ENCODE results near the gene IL19. TPM values are rescaled to one million over a fixed set of nuclear protein-coding genes. Genes with fewer than 3 reads are reported as not detected.

The IL19 gene
- total RNA-seq, 1 donor from 2014 or later = not detected

DNA sequence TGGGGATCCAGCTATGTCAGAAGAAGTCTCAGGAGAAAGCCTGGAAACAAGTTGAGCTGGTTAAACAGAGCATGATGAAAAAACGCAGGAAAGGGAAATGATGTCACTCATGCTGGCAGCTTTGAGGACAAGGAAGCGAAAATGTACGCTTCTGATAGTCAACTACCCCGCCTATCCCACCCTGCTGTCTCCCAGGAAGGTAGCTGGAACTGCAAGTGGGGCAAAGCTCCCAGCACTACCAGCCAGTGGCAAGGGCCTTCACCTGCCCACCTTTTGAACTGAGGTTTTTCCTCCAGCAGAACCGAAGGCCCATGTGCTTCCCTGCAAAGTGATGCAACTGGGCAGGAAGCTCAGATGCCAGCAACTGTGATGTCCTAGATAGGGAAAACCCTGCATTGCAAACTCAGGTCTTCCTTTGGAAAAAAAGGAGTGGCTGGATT is 88.5 kb downstream of the IL19 start:
- Histone ChIP-seq H3K36me3 (no peaks in the 10 kb centered on the region), H3K27ac (no peak overlapping the region), H3K9me3 (no peaks in the 10 kb centered on the region), H3K4me1 (no peaks in the 10 kb centered on the region), H3K4me3 (no peak overlapping the region), H3K27me3 (no peaks in the 10 kb centered on the region)
- TF ChIP-seq, protein P1, sequence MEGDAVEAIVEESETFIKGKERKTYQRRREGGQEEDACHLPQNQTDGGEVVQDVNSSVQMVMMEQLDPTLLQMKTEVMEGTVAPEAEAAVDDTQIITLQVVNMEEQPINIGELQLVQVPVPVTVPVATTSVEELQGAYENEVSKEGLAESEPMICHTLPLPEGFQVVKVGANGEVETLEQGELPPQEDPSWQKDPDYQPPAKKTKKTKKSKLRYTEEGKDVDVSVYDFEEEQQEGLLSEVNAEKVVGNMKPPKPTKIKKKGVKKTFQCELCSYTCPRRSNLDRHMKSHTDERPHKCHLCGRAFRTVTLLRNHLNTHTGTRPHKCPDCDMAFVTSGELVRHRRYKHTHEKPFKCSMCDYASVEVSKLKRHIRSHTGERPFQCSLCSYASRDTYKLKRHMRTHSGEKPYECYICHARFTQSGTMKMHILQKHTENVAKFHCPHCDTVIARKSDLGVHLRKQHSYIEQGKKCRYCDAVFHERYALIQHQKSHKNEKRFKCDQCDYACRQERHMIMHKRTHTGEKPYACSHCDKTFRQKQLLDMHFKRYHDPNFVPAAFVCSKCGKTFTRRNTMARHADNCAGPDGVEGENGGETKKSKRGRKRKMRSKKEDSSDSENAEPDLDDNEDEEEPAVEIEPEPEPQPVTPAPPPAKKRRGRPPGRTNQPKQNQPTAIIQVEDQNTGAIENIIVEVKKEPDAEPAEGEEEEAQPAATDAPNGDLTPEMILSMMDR (IDR thresholded peaks at IDR 0.05) = no peak
- DNase-seq (ENCODE audit: low spot score in 2 of 2) = no peak
- intact Hi-C loops (cut with DNase I) = no loop called here

DNA sequence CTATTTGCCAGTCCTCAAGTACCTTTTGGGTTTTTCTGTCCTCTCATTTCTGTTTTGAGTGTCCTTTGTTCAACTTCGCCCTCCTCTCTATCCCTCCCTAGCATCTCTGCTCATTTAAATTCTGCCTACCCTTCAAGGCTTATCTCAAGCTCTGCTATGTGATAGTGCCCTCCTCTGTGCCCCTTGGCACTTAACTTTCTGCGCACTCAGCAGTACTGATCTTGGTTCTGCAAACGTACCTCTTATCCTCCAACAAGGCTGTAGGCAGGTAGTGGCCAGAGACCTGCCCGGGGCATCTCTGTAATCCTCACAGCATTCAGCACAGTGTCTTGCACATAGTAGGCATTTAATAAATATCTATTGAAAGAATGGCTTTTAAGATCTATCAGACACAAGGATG is 89.6 kb downstream of the IL19 start:
- Histone ChIP-seq H3K4me3 (no peak overlapping the region), H3K4me1 (no peaks in the 10 kb centered on the region), H3K36me3 (no peaks in the 10 kb centered on the region), H3K27ac (no peak overlapping the region), H3K27me3 (no peaks in the 10 kb centered on the region), H3K9me3 (no peaks in the 10 kb centered on the region)
- DNase-seq (ENCODE audit: low spot score in 2 of 2) = no peak
- TF ChIP-seq, protein P1 (IDR thresholded peaks at IDR 0.05) = no peak
- intact Hi-C loops (cut with DNase I) = no loop called here

DNA sequence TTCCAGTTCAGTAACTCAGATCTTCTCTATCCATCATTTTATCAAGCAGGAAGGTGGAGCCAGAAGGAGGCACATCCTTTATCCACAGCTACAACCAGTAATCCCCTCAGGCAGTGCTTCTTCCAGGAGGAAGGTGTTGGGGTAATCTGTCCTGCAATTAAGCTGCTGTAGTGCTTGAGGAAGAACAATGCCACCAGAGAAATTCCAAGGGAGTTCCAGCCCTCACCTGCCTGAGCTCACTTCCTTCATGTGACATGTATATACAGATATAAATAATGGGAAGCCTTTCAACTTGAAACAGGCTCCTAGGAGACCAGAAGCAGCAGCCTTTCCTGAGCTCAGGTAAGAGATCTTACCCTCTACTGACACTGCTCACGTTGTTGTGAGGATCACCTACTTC is 92.7 kb downstream of the IL19 start:
- TF ChIP-seq, protein P1 (IDR thresholded peaks at IDR 0.05) = no peak
- DNase-seq (ENCODE audit: low spot score in 2 of 2) = no peak
- intact Hi-C loops (cut with DNase I) = no loop called here
- H3K4me3 ChIP-seq = no peak overlapping the region
- no peak overlapping the region for H3K27ac ChIP-seq
- H3K27me3 ChIP-seq = no peaks in the 10 kb centered on the region
- no peaks in the 10 kb centered on the region for H3K4me1 ChIP-seq
- no peaks in the 10 kb centered on the region for H3K9me3 ChIP-seq
- H3K36me3 ChIP-seq = no peaks in the 10 kb centered on the region

DNA sequence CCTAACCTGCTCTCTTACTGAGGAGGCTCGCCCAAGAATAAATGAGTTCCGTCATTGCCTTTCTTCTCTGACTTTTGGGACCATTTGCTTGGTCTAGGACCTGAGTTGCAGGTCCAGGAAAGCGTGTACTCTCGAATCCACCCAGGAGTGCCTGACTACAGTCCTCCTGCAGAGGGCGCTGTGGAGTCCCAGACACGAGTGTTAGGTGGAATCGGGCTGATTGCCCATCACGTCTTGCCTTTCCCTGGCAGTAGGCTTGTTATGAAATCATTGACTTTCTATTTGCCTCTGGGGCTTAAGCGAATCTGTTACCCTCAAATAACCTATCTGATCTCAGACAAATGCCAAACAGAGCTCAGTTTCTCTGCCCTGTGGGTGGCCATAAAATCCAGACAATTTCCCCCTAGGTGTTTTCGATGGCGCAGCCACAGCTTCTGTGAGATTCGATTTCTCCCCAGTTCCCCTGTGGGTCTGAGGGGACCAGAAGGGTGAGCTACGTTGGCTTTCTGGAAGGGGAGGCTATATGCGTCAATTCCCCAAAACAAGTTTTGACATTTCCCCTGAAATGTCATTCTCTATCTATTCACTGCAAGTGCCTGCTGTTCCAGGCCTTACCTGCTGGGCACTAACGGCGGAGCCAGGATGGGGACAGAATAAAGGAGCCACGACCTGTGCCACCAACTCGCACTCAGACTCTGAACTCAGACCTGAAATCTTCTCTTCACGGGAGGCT is 94.5 kb downstream of the IL19 start, which contains the start of gene IL20:
TSS of gene IL20 (plus strand) at position 685 of the 733 bp plus-strand sequence. CDS start 230 bp downstream, outside the sequence.
- intact Hi-C loops (cut with DNase I) = no loop called here
- H3K4me1 ChIP-seq = no peaks in the 10 kb centered on the region
- TF ChIP-seq, protein P1 (IDR thresholded peaks at IDR 0.05) = peak; percentile 36 to 43 (median 39)
- no peak within 1 kb of the TSS for H3K27ac ChIP-seq
- no peaks in the 10 kb centered on the region for H3K27me3 ChIP-seq
- peak; percentile 18 to 82 for DNase-seq (ENCODE audit: low spot score in 2 of 2)
- no peaks in the 10 kb centered on the region for H3K36me3 ChIP-seq
- H3K4me3 ChIP-seq = no peak within 1 kb of the TSS
- no peaks in the 10 kb centered on the region for H3K9me3 ChIP-seq

DNA sequence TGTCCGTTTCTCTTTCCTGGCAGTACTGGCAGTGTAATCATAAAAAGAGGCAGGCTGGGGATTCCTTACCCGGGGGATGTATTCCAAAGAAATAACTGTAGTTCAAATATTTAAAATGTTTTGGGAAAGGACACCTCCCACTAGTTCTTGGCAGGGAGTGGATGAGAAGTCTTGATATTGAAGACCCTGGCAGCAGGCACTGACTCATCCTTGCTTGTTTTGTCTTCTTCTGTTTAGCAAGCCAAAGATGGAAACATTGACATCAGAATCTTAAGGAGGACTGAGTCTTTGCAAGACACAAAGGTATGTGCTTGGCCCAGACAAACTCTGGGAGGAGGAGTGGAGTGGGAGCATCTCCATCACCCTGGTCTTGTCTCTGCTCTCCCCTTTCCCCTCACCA is 95.5 kb downstream of the IL19 start:
- Histone ChIP-seq H3K4me3 (no peak overlapping the region), H3K4me1 (no peaks in the 10 kb centered on the region), H3K9me3 (no peaks in the 10 kb centered on the region), H3K27me3 (no peaks in the 10 kb centered on the region), H3K36me3 (no peaks in the 10 kb centered on the region), H3K27ac (no peak overlapping the region)
- intact Hi-C loops (cut with DNase I) = no loop called here
- DNase-seq (ENCODE audit: low spot score in 2 of 2) = no peak
- TF ChIP-seq, protein P1 (IDR thresholded peaks at IDR 0.05) = no peak

All from ascending aorta (tissue), 2 donors.